ENCODE data around the gene TBC1D12. TPM values are rescaled to one million over a fixed set of nuclear protein-coding genes. Genes with fewer than 3 reads are reported as not detected.

The TBC1D12 gene
- total and polyA plus RNA-seq, 2 experiments from 2014 or later = 5.3 to 8.5 TPM

DNA sequence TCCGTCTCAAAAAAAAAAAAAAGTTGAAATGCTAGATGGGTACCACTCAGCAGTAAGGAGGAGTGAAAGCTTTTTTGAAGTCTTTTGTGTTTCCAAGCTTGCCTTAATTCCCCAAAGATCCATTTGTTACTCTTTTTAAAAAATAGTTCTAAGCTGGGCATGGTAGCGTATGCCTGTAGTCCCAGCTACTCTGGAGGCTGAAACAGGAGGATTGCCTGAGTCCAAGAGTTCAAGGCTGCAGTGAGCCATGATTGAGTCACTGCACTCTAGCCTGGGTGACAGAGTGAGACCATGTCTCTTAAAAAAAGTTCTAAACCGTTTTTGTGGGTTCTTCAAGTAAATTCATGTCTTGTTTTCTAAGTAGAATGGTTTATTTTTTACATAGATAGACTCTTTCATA is 5.3 kb downstream of the TBC1D12 start:
- Histone ChIP-seq H3K27me3 (no peaks in the 10 kb centered on the region), H3K36me3 (no peaks in the 10 kb centered on the region), H3K4me1 (ENCODE audit: low read depth) (peaks cover 6% of the 10 kb centered on the region), H3K27ac (no peak overlapping the region), H3K9me3 (ENCODE audit: low read depth) (no peaks in the 10 kb centered on the region), H3K4me3 (no peak overlapping the region)
- DNase-seq (ENCODE audit: low read depth in 1 of 2, low spot score in 1 of 2) = no peak
- TF ChIP-seq, protein P1, sequence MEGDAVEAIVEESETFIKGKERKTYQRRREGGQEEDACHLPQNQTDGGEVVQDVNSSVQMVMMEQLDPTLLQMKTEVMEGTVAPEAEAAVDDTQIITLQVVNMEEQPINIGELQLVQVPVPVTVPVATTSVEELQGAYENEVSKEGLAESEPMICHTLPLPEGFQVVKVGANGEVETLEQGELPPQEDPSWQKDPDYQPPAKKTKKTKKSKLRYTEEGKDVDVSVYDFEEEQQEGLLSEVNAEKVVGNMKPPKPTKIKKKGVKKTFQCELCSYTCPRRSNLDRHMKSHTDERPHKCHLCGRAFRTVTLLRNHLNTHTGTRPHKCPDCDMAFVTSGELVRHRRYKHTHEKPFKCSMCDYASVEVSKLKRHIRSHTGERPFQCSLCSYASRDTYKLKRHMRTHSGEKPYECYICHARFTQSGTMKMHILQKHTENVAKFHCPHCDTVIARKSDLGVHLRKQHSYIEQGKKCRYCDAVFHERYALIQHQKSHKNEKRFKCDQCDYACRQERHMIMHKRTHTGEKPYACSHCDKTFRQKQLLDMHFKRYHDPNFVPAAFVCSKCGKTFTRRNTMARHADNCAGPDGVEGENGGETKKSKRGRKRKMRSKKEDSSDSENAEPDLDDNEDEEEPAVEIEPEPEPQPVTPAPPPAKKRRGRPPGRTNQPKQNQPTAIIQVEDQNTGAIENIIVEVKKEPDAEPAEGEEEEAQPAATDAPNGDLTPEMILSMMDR (IDR thresholded peaks at IDR 0.05; ENCODE audit: low read depth, low read length) = no peak

GRCh38 chr10:94409021-94409657 is 6.8 kb downstream of the TBC1D12 start:
- no peaks in the 10 kb centered on the region for H3K27me3 ChIP-seq
- H3K4me1 ChIP-seq (ENCODE audit: low read depth) = peaks cover 4% of the 10 kb centered on the region
- H3K36me3 ChIP-seq = no peaks in the 10 kb centered on the region
- DNase-seq (ENCODE audit: low read depth in 1 of 2, low spot score in 1 of 2) = no peak
- H3K9me3 ChIP-seq (ENCODE audit: low read depth) = no peaks in the 10 kb centered on the region
- no peak overlapping the region for H3K27ac ChIP-seq
- TF ChIP-seq, protein P1 (IDR thresholded peaks at IDR 0.05; ENCODE audit: low read depth, low read length) = no peak
- H3K4me3 ChIP-seq = no peak overlapping the region

DNA sequence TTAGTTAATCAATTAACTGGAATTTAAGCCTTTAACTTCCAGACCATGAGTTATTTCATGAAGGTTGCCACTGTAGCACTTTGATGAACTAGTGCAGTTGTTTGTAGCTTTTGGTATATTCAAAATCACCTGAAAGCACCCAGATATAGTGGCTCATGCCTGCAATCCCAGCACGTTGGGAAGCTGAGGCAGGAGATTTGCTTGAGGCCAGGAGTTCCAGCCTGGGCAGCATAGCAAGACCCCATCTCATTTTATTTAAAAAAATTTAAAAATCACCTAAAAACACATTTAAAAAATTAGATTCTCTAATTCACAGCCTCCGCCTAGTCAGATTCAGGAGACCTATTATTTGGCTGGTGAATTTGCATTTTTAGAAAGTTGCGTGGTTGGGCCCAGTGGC is 9.0 kb downstream of the TBC1D12 start:
- DNase-seq (ENCODE audit: low read depth in 1 of 2, low spot score in 1 of 2) = no peak
- no peaks in the 10 kb centered on the region for H3K27me3 ChIP-seq
- no peak overlapping the region for H3K27ac ChIP-seq
- H3K9me3 ChIP-seq (ENCODE audit: low read depth) = no peaks in the 10 kb centered on the region
- no peak overlapping the region for H3K4me3 ChIP-seq
- no peaks in the 10 kb centered on the region for H3K4me1 ChIP-seq (ENCODE audit: low read depth)
- H3K36me3 ChIP-seq = no peaks in the 10 kb centered on the region
- TF ChIP-seq, protein P1 (IDR thresholded peaks at IDR 0.05; ENCODE audit: low read depth, low read length) = no peak

GRCh38 chr10:94412449-94412848 is 10.1 kb downstream of the TBC1D12 start:
- Histone ChIP-seq H3K36me3 (no peaks in the 10 kb centered on the region), H3K9me3 (ENCODE audit: low read depth) (no peaks in the 10 kb centered on the region), H3K4me1 (ENCODE audit: low read depth) (no peaks in the 10 kb centered on the region), H3K27ac (no peak overlapping the region), H3K27me3 (no peaks in the 10 kb centered on the region), H3K4me3 (no peak overlapping the region)
- TF ChIP-seq, protein P1 (IDR thresholded peaks at IDR 0.05; ENCODE audit: low read depth, low read length) = no peak
- peak in 1 of 2 donors; percentile 37 for DNase-seq (ENCODE audit: low read depth in 1 of 2, low spot score in 1 of 2)

GRCh38 chr10:94413361-94413760 is 11.0 kb downstream of the TBC1D12 start:
- H3K9me3 ChIP-seq (ENCODE audit: low read depth) = no peaks in the 10 kb centered on the region
- no peak overlapping the region for H3K27ac ChIP-seq
- TF ChIP-seq, protein P1 (IDR thresholded peaks at IDR 0.05; ENCODE audit: low read depth, low read length) = no peak
- no peak for DNase-seq (ENCODE audit: low read depth in 1 of 2, low spot score in 1 of 2)
- no peaks in the 10 kb centered on the region for H3K27me3 ChIP-seq
- H3K4me1 ChIP-seq (ENCODE audit: low read depth) = no peaks in the 10 kb centered on the region
- H3K36me3 ChIP-seq = no peaks in the 10 kb centered on the region
- H3K4me3 ChIP-seq = no peak overlapping the region

Data from cardiac muscle cell (in vitro differentiated cells and primary cell).